Measurements from ENCODE around the gene TDRD1. TPM values are rescaled to one million over a fixed set of nuclear protein-coding genes. Genes with fewer than 3 reads are reported as not detected.

TDRD1 gene
- total and polyA plus RNA-seq, 8 donors = 0.05 to 7.6 (median 0.49) TPM; not detected in 4

DNA sequence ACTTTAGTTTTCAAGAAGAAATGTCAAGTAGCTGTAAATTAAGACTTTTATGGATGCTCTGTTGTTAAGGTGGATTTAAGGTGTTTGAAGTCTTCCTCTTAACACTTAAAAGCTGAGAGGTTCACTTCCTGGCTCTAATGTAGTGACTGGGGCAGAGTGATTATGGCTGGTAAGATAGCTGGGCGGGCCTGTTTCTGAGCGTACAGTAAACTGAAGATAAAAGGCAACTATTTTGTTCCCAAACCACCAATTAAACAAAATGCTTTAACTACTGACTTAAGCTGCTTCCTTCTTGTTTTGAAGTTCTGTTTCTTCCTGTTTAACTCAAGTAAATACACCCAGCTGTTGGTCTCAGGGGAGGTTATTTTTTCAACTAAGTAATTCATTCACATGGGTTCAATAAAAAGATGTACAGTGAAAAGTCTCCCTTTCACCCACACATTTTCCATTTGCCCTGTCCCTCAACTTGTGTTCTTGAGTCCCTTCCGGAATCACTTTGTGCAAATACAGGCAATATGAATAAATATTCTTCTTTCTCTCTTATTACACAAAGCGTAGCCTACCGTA, 79.2 kb downstream of the TDRD1 start:
- intact Hi-C loops (cut with DNase I; ENCODE audit: low total_unique reads) = no loop called here
- Histone ChIP-seq H3K4me3 (no peak overlapping the region), H3K4me1 (peaks cover 13 to 30% (median 25%) of the 10 kb centered on the region in 4 donors), H3K36me3 (peaks cover 0 to 17% (median 0%) of the 10 kb centered on the region in 4 donors), H3K27ac (peak overlapping the region in 4 of 5 donors; percentile 17 to 73 (median 56)), H3K9me3 (no peaks in the 10 kb centered on the region), H3K27me3 (no peaks in the 10 kb centered on the region)
- DNase-seq = peak; percentile 39 to 60
- WGBS, 5 donors = 28 to 47% (median 40%) methylated on average over 5 of the region's 5 CpGs
- TF ChIP-seq, protein P1, sequence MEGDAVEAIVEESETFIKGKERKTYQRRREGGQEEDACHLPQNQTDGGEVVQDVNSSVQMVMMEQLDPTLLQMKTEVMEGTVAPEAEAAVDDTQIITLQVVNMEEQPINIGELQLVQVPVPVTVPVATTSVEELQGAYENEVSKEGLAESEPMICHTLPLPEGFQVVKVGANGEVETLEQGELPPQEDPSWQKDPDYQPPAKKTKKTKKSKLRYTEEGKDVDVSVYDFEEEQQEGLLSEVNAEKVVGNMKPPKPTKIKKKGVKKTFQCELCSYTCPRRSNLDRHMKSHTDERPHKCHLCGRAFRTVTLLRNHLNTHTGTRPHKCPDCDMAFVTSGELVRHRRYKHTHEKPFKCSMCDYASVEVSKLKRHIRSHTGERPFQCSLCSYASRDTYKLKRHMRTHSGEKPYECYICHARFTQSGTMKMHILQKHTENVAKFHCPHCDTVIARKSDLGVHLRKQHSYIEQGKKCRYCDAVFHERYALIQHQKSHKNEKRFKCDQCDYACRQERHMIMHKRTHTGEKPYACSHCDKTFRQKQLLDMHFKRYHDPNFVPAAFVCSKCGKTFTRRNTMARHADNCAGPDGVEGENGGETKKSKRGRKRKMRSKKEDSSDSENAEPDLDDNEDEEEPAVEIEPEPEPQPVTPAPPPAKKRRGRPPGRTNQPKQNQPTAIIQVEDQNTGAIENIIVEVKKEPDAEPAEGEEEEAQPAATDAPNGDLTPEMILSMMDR (IDR thresholded peaks at IDR 0.05) = no peak
- peak in 1 of 3 donors; percentile 46 for TF ChIP-seq POLR2AphosphoS5 (IDR thresholded peaks at IDR 0.05)

DNA sequence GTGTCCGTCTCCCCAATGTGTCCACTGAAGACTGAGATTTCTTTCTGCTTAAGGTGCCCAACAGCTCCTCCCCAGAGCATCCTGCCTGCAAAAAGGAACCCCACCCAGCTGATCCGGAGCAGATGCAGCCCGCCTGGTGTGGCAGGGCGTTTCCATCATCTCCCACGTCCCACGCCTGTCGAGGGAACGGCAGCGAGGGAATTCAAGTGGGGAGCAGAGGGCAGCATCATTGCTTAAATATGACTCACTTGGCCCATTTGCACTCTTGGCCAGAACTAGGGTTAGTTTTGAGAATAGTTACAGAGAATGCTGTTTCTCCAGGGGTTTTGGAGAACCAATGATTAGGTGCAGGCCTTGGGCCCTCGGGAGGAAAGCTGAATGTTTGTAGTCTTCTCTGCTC, 80.7 kb downstream of the TDRD1 start:
- peak overlapping the region in 2 of 5 donors; percentile 40 to 73 for H3K27ac ChIP-seq
- TF ChIP-seq, protein P1 (IDR thresholded peaks at IDR 0.05) = no peak
- peak in 1 of 3 donors; percentile 41 for TF ChIP-seq POLR2AphosphoS5 (IDR thresholded peaks at IDR 0.05)
- DNase-seq = no peak
- intact Hi-C loops (cut with DNase I; ENCODE audit: low total_unique reads) = no loop called here
- H3K4me1 ChIP-seq = peaks cover 13 to 33% (median 26%) of the 10 kb centered on the region in 4 donors
- whole genome bisulfite sequencing, 5 donors = 79 to 93% (median 85%) methylated on average over 10 of the region's 10 CpGs
- H3K27me3 ChIP-seq = no peaks in the 10 kb centered on the region
- no peaks in the 10 kb centered on the region for H3K9me3 ChIP-seq
- no peak overlapping the region for H3K4me3 ChIP-seq
- H3K36me3 ChIP-seq = peaks cover 0 to 3% (median 0%) of the 10 kb centered on the region in 4 donors

DNA sequence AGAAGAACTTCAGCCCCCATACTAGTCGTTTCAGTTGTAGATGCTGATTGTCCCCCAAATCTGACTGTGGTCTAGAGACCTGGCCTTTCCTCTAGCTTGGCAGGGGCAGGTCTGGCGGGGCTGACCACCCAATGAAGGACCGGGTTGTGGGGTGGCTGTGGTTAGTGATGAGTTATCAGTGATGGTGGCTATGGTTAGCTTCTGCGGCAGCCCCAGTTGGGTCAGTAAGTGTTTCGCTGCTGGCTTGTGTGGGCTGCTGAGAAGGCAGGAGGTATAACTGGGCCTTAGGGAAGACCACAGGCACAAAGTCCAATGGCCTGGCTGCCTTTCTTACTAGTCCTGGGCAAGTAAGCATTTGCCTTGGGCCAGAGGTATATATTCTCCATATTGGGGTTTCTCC, 81.2 kb downstream of the TDRD1 start:
- no peak for DNase-seq
- TF ChIP-seq EP300 (IDR thresholded peaks at IDR 0.05) (no peak), POLR2AphosphoS5 (IDR thresholded peaks at IDR 0.05) (no peak), POLR2A (IDR thresholded peaks at IDR 0.05) (no peak)
- TF ChIP-seq, protein P1 (IDR thresholded peaks at IDR 0.05) = no peak
- Histone ChIP-seq H3K36me3 (no peaks in the 10 kb centered on the region), H3K4me3 (no peak overlapping the region), H3K4me1 (peaks cover 13 to 39% (median 30%) of the 10 kb centered on the region in 4 donors), H3K9me3 (no peaks in the 10 kb centered on the region), H3K27me3 (no peaks in the 10 kb centered on the region), H3K27ac (peak overlapping the region in 2 of 5 donors; percentile 40 to 73)
- intact Hi-C loops (cut with DNase I; ENCODE audit: low total_unique reads) = no loop called here
- 89 to 94% (median 90%) methylated on average over 4 to 5 of the region's 5 CpGs for WGBS, 5 donors

DNA sequence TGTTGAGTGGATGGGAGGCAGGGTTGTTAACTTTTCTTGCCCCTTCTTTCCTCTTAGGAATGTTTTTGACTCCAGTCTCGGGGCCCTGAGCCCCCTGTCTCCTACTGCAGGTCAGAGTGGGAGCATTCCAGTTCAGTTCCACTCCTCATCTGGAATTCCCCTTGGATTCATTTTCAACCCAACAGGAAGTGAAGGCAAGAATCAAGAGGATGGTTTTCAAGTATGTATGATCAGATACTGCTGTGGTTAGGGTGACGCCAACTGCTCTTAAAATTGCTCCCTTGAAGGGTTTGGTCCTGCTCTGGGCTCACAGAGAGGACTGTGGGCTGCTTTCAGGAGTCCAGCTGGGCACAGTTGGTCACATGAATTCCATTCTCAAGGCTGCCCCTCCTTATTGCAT, 81.9 kb downstream of the TDRD1 start:
- no peaks in the 10 kb centered on the region for H3K9me3 ChIP-seq
- 62 to 83% (median 67%) methylated on average over 2 of the region's 2 CpGs for WGBS, 5 donors
- DNase-seq = no peak
- H3K4me3 ChIP-seq = no peak overlapping the region
- no peaks in the 10 kb centered on the region for H3K36me3 ChIP-seq
- H3K27me3 ChIP-seq = no peaks in the 10 kb centered on the region
- TF ChIP-seq POLR2AphosphoS5 (IDR thresholded peaks at IDR 0.05) = no peak
- no peak for TF ChIP-seq EP300 (IDR thresholded peaks at IDR 0.05)
- no peak for TF ChIP-seq POLR2A (IDR thresholded peaks at IDR 0.05)
- TF ChIP-seq, protein P1 (IDR thresholded peaks at IDR 0.05) = no peak
- peaks cover 14 to 46% (median 37%) of the 10 kb centered on the region in 4 donors for H3K4me1 ChIP-seq
- intact Hi-C loops (cut with DNase I; ENCODE audit: low total_unique reads) = no loop called here
- peak overlapping the region in 1 of 5 donors; percentile 40 for H3K27ac ChIP-seq

All from stomach (tissue), 9 donors.